Measurements from ENCODE around the gene TRIM26.

GRCh38 chr6:30227242-30227722 lies 14.1 kb upstream of the TRIM26 start:
- TF ChIP-seq CTCF (IDR thresholded peaks at IDR 0.05): no peak
- TF ChIP-seq POLR2AphosphoS5 (IDR thresholded peaks at IDR 0.05): no peak

All from transverse colon (tissue), 4 donors.